HepG2 (cell line): Measurements from ENCODE around the gene MLYCD. TPM values are rescaled to one million over a fixed set of nuclear protein-coding genes. Genes with fewer than 3 reads are reported as not detected.

Source experiments
- ARHGAP35 ChIP-seq: sonication (generic); formaldehyde crosslinking; IDR thresholded peaks from 2 replicates; pipeline ENCODE4 v1.9.0; 2022; ENCODE audit warnings: mild to moderate bottlenecking, inconsistent platforms, moderate library complexity, missing genetic modification reagents, borderline replicate concordance
- ASH2L ChIP-seq: fragments of 300-600, 200-600 bp; sonication (generic); IDR thresholded peaks from 2 replicates; pipeline ENCODE4 v1.7.0; 2017; ENCODE audit warnings: low read depth, mild to moderate bottlenecking, moderate library complexity, mixed read lengths, low read length; ENCODE audit not compliant: insufficient read length
- HNF1B ChIP-seq: sonication (generic); formaldehyde crosslinking; IDR thresholded peaks from 2 replicates; pipeline ENCODE4 v1.5.1; 2020; ENCODE audit warnings: mild to moderate bottlenecking, moderate library complexity, missing genetic modification reagents
- HOXA3 ChIP-seq: sonication (generic); formaldehyde crosslinking; IDR thresholded peaks from 2 replicates; pipeline ENCODE4 v1.5.0; 2020; ENCODE audit warnings: missing genetic modification reagents
- KMT2A ChIP-seq: sonication (generic); formaldehyde crosslinking; IDR thresholded peaks from 2 replicates; pipeline ENCODE4 v1.4.0; 2020; ENCODE audit warnings: missing genetic modification reagents
- MLLT10 ChIP-seq: sonication (generic); formaldehyde crosslinking; IDR thresholded peaks from 2 replicates; pipeline ENCODE4 v1.4.0; 2020; ENCODE audit warnings: missing genetic modification reagents
- POLR2G ChIP-seq: fragments of 200-400 bp; formaldehyde crosslinking; IDR thresholded peaks from 2 replicates; pipeline ENCODE4 v1.6.1; 2018; ENCODE audit warnings: mild to moderate bottlenecking, low read depth, low read length, moderate library complexity
- RBM22 ChIP-seq: fragments of 200-400 bp; formaldehyde crosslinking; optimal IDR thresholded peaks from 2 replicates; pipeline ENCODE3; 2017; ENCODE audit warnings: mild to moderate bottlenecking, low read length, moderate library complexity
- ZNF496 ChIP-seq: sonication (generic); formaldehyde crosslinking; IDR thresholded peaks from 2 replicates; pipeline ENCODE4 v1.8.1; 2023; ENCODE audit warnings: mild to moderate bottlenecking, moderate library complexity, missing genetic modification reagents; ENCODE audit not compliant: insufficient replicate concordance
- ZNF580 ChIP-seq: IDR thresholded peaks from 2 replicates; pipeline ENCODE4 v1.6.1; 2016; ENCODE audit warnings: low read depth, borderline replicate concordance
- ZNF691 ChIP-seq: sonication (generic); formaldehyde crosslinking; IDR thresholded peaks from 2 replicates; pipeline ENCODE4 v1.4.0; 2020; ENCODE audit warnings: missing genetic modification reagents, low read depth, mild to moderate bottlenecking, borderline replicate concordance
- ZNF737 ChIP-seq: sonication (generic); formaldehyde crosslinking; IDR thresholded peaks from 2 replicates; pipeline ENCODE4 v1.5.0; 2020; ENCODE audit warnings: missing genetic modification reagents, mild to moderate bottlenecking, borderline replicate concordance
- ZXDC ChIP-seq: sonication (generic); formaldehyde crosslinking; IDR thresholded peaks from 2 replicates; pipeline ENCODE4 v1.5.0; 2020; ENCODE audit warnings: mild to moderate bottlenecking, missing genetic modification reagents
- polyA plus RNA-seq, 8 experiments: library from polyadenylated mRNA; depleted of rRNA in 3 of 8; stranded (reverse) in 7 of 8; unstranded in 1 of 8; fragments of >200 nt; fragmentation: Illumina TruSeq in 4 of 8; extraction: Trizol in 4 of 8; gene quantifications; 2 replicates each; pipeline versions ENCODE4 v1.2.1 to v1.2.3, GENCODE V29; 2011 to 2016; ENCODE audit warnings: low read depth in 4 of 8, missing spikeins in 1 of 8, mixed read lengths in 1 of 8; ENCODE audit not compliant: insufficient read depth in 1 of 8
- total RNA-seq, 5 experiments: library from RNA; depleted of rRNA; stranded (reverse); fragments of >200 nt; fragmentation: Illumina TruSeq; extraction: Trizol; gene quantifications; 2 replicates each; pipeline ENCODE4 v1.2.3, GENCODE V29; 2016; ENCODE audit warnings: low read depth in 1 of 5
- TF ChIP-seq, protein P1 (sequence below): sonication (generic); formaldehyde crosslinking; IDR thresholded peaks from 2 replicates; pipeline ENCODE4 v1.4.0; 2020; ENCODE audit warnings: missing genetic modification reagents
- TF ChIP-seq, protein P2 (sequence below): sonication (generic); formaldehyde crosslinking; IDR thresholded peaks from 2 replicates; pipeline ENCODE4 v1.4.0; 2020; ENCODE audit warnings: missing genetic modification reagents
- TF ChIP-seq, protein P3 (sequence below): sonication (generic); formaldehyde crosslinking; IDR thresholded peaks from 2 replicates; pipeline ENCODE4 v1.9.0; 2021; ENCODE audit warnings: missing genetic modification reagents, borderline replicate concordance
- TF ChIP-seq, protein P4 (sequence below): sonication (generic); formaldehyde crosslinking; IDR thresholded peaks from 2 replicates; pipeline ENCODE4 v1.5.0; 2020; ENCODE audit warnings: missing genetic modification reagents

The MLYCD gene
- total and polyA plus RNA-seq, 2 of the 13 experiments (the other 11 are each of a cell fraction or from before 2014, with no cell fraction given), result 1.8 to 4.0 TPM

- TF ChIP-seq HNF1B (CRISPR knock-in tag) (peak; percentile 59; the same call in 1 of the 2 replicates), KMT2A (CRISPR knock-in tag) (no peak), ZNF580 (no peak), POLR2G (no peak), ASH2L (no peak), MLLT10 (CRISPR knock-in tag) (no peak), HOXA3 (no peak), ARHGAP35 (CRISPR knock-in tag) (no peak), RBM22 (no peak), ZNF691 (CRISPR knock-in tag) (no peak), ZNF737 (CRISPR knock-in tag) (no peak), ZNF496 (CRISPR knock-in tag) (no peak), ZXDC (CRISPR knock-in tag) (no peak)
- TF ChIP-seq, protein P1, sequence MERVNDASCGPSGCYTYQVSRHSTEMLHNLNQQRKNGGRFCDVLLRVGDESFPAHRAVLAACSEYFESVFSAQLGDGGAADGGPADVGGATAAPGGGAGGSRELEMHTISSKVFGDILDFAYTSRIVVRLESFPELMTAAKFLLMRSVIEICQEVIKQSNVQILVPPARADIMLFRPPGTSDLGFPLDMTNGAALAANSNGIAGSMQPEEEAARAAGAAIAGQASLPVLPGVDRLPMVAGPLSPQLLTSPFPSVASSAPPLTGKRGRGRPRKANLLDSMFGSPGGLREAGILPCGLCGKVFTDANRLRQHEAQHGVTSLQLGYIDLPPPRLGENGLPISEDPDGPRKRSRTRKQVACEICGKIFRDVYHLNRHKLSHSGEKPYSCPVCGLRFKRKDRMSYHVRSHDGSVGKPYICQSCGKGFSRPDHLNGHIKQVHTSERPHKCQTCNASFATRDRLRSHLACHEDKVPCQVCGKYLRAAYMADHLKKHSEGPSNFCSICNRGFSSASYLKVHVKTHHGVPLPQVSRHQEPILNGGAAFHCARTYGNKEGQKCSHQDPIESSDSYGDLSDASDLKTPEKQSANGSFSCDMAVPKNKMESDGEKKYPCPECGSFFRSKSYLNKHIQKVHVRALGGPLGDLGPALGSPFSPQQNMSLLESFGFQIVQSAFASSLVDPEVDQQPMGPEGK, result no peak
- TF ChIP-seq, protein P2, sequence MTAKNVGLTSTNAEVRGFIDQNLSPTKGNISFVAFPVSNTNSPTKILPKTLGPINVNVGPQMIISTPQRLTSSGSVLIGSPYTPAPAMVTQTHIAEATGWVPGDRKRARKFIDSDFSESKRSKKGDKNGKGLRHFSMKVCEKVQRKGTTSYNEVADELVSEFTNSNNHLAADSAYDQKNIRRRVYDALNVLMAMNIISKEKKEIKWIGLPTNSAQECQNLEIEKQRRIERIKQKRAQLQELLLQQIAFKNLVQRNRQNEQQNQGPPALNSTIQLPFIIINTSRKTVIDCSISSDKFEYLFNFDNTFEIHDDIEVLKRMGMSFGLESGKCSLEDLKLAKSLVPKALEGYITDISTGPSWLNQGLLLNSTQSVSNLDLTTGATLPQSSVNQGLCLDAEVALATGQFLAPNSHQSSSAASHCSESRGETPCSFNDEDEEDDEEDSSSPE (CRISPR knock-in tag), result no peak
- TF ChIP-seq, protein P3, sequence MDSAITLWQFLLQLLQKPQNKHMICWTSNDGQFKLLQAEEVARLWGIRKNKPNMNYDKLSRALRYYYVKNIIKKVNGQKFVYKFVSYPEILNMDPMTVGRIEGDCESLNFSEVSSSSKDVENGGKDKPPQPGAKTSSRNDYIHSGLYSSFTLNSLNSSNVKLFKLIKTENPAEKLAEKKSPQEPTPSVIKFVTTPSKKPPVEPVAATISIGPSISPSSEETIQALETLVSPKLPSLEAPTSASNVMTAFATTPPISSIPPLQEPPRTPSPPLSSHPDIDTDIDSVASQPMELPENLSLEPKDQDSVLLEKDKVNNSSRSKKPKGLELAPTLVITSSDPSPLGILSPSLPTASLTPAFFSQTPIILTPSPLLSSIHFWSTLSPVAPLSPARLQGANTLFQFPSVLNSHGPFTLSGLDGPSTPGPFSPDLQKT, result no peak
- TF ChIP-seq, protein P4, sequence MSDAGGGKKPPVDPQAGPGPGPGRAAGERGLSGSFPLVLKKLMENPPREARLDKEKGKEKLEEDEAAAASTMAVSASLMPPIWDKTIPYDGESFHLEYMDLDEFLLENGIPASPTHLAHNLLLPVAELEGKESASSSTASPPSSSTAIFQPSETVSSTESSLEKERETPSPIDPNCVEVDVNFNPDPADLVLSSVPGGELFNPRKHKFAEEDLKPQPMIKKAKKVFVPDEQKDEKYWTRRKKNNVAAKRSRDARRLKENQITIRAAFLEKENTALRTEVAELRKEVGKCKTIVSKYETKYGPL (CRISPR knock-in tag), result no peak
Measured at GRCh38 chr16:83946781-83947566, 48.1 kb downstream of the MLYCD start (continued).
